Panc1 (cell line): ENCODE measurements around the gene CRTAC1. TPM values are rescaled to one million over a fixed set of nuclear protein-coding genes. Genes with fewer than 3 reads are reported as not detected.

ENCODE experiments used
- ATAC-seq: fragments of 200-7000 bp; cut with Tn5 transposase; 2 replicates; pipeline ENCODE4 v1.9.1; 2020; ENCODE audit warnings: mild to moderate bottlenecking, moderate library complexity
- BruUV-seq: library from RNA; stranded (reverse); fragments of 400-500 nt; replicated peaks from 2 replicates; lab custom pipeline; 2021; lab: Mats Ljungman, UMichigan
- CTCF ChIA-PET: fragments of 300-600 bp; sonication (Branson Sonifier 250); formaldehyde crosslinking; loops from one replicate; lab custom pipeline; 2022; ENCODE audit warnings: antibody characterized with exemption; lab: Charles Lee
- POLR2A ChIA-PET: fragments of 300-600 bp; sonication (Branson Sonifier 250); formaldehyde crosslinking; loops from one replicate; lab custom pipeline; 2022; ENCODE audit warnings: antibody characterized with exemption; lab: Charles Lee
- DNase-seq: peaks from one replicate; pipeline ENCODE4 v3.0.0-alpha.2; 2010; ENCODE audit warnings: low read depth, low spot score
- H3K27ac ChIP-seq: 2 replicates; pipeline ENCODE4 v1.5.1; 2011; ENCODE audit warnings: mild to moderate bottlenecking, low read length, inconsistent platforms
- H3K27me3 ChIP-seq: fragments of 200-500 bp; sonication (Bioruptor generic); 2 replicates; pipeline ENCODE4 v1.6.0; 2014; ENCODE audit warnings: low read length, inconsistent platforms; ENCODE audit not compliant: control insufficient read depth, insufficient read depth
- H3K36me3 ChIP-seq: fragments of 200-500 bp; sonication (Bioruptor generic); 2 replicates; pipeline ENCODE4 v1.5.1; 2014; ENCODE audit warnings: inconsistent platforms, mild to moderate bottlenecking, low read length, moderate library complexity; ENCODE audit not compliant: control insufficient read depth, insufficient read depth
- H3K4me1 ChIP-seq: 2 replicates; pipeline ENCODE4 v1.5.1; 2011; ENCODE audit warnings: inconsistent platforms, mild to moderate bottlenecking, low read length, moderate library complexity; ENCODE audit not compliant: control insufficient read depth, insufficient read depth
- H3K4me3 ChIP-seq, 2 experiments: 2 replicates each; pipeline ENCODE4 v1.5.1; 2011 to 2012; ENCODE audit warnings: low read depth in 2 of 2, low read length in 2 of 2, mild to moderate bottlenecking in 2 of 2, inconsistent platforms in 1 of 2, moderate library complexity in 1 of 2
- H3K9me3 ChIP-seq: fragments of 200-500 bp; sonication (Bioruptor generic); 2 replicates; pipeline ENCODE4 v1.5.1; 2014; ENCODE audit warnings: low read depth, mild to moderate bottlenecking, inconsistent platforms, low read length, moderate library complexity; ENCODE audit not compliant: control insufficient read depth, insufficient read depth
- CTCF ChIP-seq: fragments of 450-650 bp; IDR thresholded peaks from 2 replicates; pipeline ENCODE4 v1.5.1; 2017; ENCODE audit warnings: mild to moderate bottlenecking
- POLR2AphosphoS5 ChIP-seq: IDR thresholded peaks from 2 replicates; pipeline ENCODE4 v1.6.1; 2012; ENCODE audit warnings: mild to moderate bottlenecking, low read depth, low read length, moderate library complexity
- REST ChIP-seq, 2 experiments: IDR thresholded peaks; 2 replicates each; pipeline ENCODE4 v1.6.1; 2011 to 2012; ENCODE audit warnings: low read depth in 2 of 2, control low read depth in 1 of 2, low read length in 1 of 2, mild to moderate bottlenecking in 1 of 2, moderate library complexity in 1 of 2; ENCODE audit not compliant: insufficient read depth in 1 of 2
- SIN3A ChIP-seq: IDR thresholded peaks from 2 replicates; pipeline ENCODE4 v1.6.1; 2012; ENCODE audit warnings: low read depth, mild to moderate bottlenecking, low read length, moderate library complexity, borderline replicate concordance; ENCODE audit not compliant: insufficient read depth
- TCF7L2 ChIP-seq: IDR thresholded peaks from 2 replicates; pipeline ENCODE4 v1.6.1; 2011; ENCODE audit warnings: mild to moderate bottlenecking, low read depth, low read length, inconsistent platforms
- in situ Hi-C: cut with HindIII; loops from 2 replicates; pipeline ENCODE4 v1.10.0; 2016; ENCODE audit warnings: low sequenced_read_pairs, low pct_unique_long_range_greater_than_20kb
- intact Hi-C: fragments of 100-400 bp; cut with micrococcal nuclease; formaldehyde crosslinking; loops from one replicate; pipeline ENCODE4 v1.10.0; 2022; ENCODE audit not compliant: unreplicated experiment
- total RNA-seq: library from RNA; stranded (reverse); gene quantifications from one replicate; pipeline ENCODE4 v1.2.1, GENCODE V29; 2021; ENCODE audit not compliant: unreplicated experiment

Gene CRTAC1
- total RNA-seq, 1 experiment from 2014 or later, result 0.23 TPM

- TF ChIP-seq REST (IDR thresholded peaks at IDR 0.05; ENCODE audit: insufficient read depth in 1 of 2, low read depth in 2 of 2, low read length in 1 of 2) (peak; percentile 91 to 93), POLR2AphosphoS5 (no peak)
- ChIA-PET POLR2A (no interaction called here), CTCF (no interaction called here)
- in situ Hi-C loops (no loop called here), intact Hi-C loops (no loop called here)
- H3K9me3 ChIP-seq, result no peaks in the 10 kb centered on the region
- H3K36me3 ChIP-seq, result no peaks in the 10 kb centered on the region
- H3K4me3 ChIP-seq, result no peak overlapping the region
- no peak for DNase-seq
- no peaks in the 10 kb centered on the region for H3K4me1 ChIP-seq
- no peak for ATAC-seq
- no peak overlapping the region for H3K27ac ChIP-seq
- BruUV-seq, result no TSS peak
- H3K27me3 ChIP-seq, result peaks cover 24% of the 10 kb centered on the region
Measured at GRCh38 chr10:98074315-98074911, 44.0 kb upstream of the CRTAC1 start.

GRCh38 chr10:98067165-98067564 lies 36.7 kb upstream of the CRTAC1 start:
- ChIA-PET CTCF (no interaction called here), POLR2A (no interaction called here)
- DNase-seq (no peak), ATAC-seq (no peak)
- TF ChIP-seq POLR2AphosphoS5, result no peak
- H3K4me3 ChIP-seq, result no peak overlapping the region
- peaks cover 47% of the 10 kb centered on the region for H3K27me3 ChIP-seq
- in situ Hi-C loops, result no loop called here
- no TSS peak for BruUV-seq
- intact Hi-C loops, result no loop called here
- H3K27ac ChIP-seq, result no peak overlapping the region
- no peaks in the 10 kb centered on the region for H3K4me1 ChIP-seq
- H3K9me3 ChIP-seq, result no peaks in the 10 kb centered on the region
- H3K36me3 ChIP-seq, result no peaks in the 10 kb centered on the region

GRCh38 chr10:98063740-98064027 lies 33.3 kb upstream of the CRTAC1 start:
- no peak for DNase-seq
- TF ChIP-seq CTCF (no peak), SIN3A (no peak), REST (IDR thresholded peaks at IDR 0.05; ENCODE audit: insufficient read depth in 1 of 2, low read depth in 2 of 2, low read length in 1 of 2) (no peak), POLR2AphosphoS5 (no peak), TCF7L2 (no peak)
- peaks cover 42% of the 10 kb centered on the region for H3K27me3 ChIP-seq
- no peak overlapping the region for H3K4me3 ChIP-seq
- no TSS peak for BruUV-seq
- no peaks in the 10 kb centered on the region for H3K4me1 ChIP-seq
- no peak for ATAC-seq
- no peaks in the 10 kb centered on the region for H3K36me3 ChIP-seq
- H3K27ac ChIP-seq, result no peak overlapping the region
- CTCF ChIA-PET, result no interaction called here
- intact Hi-C loops, result no loop called here
- in situ Hi-C loops, result no loop called here
- no peaks in the 10 kb centered on the region for H3K9me3 ChIP-seq
- POLR2A ChIA-PET, result no interaction called here
